Right lung (tissue), 5 donors: Measurements from ENCODE around the gene ALDH3A1. TPM values are rescaled to one million over a fixed set of nuclear protein-coding genes. Genes with fewer than 3 reads are reported as not detected.

Source experiments
- DNase-seq, 2 donors: peaks; one replicate each; pipeline ENCODE4 v3.0.0-alpha.2; 2013
- polyA plus RNA-seq, 5 donors: library from polyadenylated mRNA; unstranded; fragments of 120-200 nt; gene quantifications; one replicate each; pipeline versions ENCODE4 v1.2.1 to v1.2.3, GENCODE V29; 2013; ENCODE audit warnings: inconsistent platforms in 1 of 5, low replicate concordance in 1 of 5; ENCODE audit not compliant: insufficient read length in 5 of 5, insufficient read depth in 1 of 5

The ALDH3A1 gene
- polyA plus RNA-seq, 5 donors, result 0.34 to 0.67 (median 0.39) TPM

DNA sequence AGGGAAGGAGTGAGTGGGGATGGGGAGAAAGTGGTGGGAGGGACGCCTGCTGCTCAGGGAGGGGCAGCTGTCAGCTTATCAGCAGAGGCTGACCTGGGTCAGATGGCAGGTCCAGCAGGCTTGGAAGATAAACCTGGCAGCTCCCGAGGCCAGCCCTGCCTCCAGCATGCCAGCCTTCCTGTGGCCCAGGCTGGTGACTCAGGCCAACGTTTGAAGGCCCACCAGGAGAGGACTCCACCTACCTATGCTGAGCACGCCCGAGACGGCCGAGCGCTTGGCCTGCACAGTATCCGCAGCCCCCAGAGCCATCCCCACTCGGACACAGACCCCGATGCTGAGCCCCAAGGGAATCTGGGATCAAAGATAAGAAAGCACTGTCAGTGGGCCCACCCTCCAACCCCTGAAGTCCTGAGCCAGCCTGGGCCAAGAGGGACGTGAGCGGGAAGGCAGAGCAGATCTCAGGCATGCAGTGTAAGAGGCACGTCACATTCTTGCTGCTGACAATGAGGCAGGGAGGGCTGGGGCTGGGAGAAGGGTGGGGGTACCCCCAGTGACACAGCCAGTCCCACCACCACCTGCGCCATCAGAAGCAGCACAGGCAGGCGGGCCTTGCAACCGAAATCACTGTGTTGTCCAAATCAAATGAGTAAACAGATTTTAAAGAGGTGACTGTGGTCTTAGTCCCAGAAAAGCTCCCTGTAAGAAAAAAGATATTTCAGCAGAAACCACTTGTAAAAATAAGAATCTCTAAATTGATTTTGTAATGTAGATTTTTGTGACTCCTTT, 44.1 kb downstream of the ALDH3A1 start:
- no peak for DNase-seq

DNA sequence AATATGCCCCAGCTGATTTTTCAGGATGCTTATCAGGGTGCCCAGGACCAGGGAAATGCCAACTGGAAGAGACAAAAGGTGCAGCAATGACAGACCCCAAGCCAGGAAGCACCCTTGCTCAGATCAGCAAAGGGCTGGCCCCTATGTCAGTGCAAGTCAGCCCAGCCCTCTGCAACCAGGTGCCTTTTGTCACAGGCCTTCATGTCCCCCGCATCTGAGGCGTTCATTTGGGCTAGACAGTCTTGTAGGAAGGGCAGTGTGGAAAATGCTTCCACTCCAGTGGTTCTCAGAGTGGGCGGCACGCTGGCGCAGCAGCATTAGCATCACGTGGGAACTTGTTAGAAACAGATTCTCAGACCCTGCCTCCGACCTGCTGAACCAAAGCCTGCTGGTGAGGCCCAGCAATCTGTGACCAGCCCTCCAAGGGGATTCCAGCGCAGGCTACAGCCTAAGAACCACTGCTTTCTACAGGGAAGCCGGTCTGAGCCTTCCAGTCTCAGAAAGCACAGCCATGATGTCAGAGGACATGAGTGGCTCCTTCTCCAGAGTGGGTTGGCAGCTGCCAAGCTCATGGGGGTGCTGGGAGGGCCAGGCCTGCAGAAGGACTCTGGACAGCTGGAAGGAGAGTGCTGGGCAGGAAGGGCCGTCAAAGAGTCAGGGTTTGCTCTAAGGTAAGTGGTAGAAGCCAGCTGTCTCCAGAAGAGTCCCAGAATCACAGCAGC, 44.8 kb downstream of the ALDH3A1 start:
- peak; percentile 39 to 43 for DNase-seq

DNA sequence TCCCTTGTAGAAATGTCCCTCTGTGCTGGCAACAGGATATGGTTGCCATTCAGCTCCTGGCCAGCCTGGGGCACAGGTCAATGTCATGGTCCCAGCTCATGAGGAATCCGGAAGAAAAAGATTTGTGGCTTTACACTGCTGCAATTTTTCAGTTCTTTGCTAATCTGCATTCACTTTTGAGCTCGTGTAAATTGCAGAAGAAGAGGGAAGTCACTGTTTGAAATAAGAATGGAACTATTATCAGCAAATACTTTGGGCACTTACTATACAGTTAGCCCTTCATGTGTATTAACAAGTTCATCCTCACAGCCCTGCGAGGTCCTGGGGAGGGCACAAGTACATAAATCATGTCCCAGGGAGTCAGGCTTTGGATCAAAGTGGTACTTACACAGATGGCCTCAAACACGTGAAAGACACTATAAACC, 45.9 kb downstream of the ALDH3A1 start:
- no peak for DNase-seq

Other genes starting within 250 kb of the ALDH3A1 start
- gene SLC47A1, start 214.4 kb downstream of the ALDH3A1 start, polyA plus RNA-seq, result 1 to 10 TPM in 4 of 5 donors, under 1 TPM in 1; 0.75 to 2.8 (median 1.3) TPM
- 10 to 100 TPM; 48.4 to 81.1 (median 69.8) TPM for gene ALDH3A2, start 99.5 kb downstream of the ALDH3A1 start, polyA plus RNA-seq
- under 1 TPM; 0.25 to 0.40 (median 0.30) TPM for gene SLC47A2, start 31.7 kb downstream of the ALDH3A1 start, polyA plus RNA-seq
- 10 to 100 TPM; 21.5 to 36.8 (median 29.9) TPM for gene ULK2, start 119.6 kb upstream of the ALDH3A1 start, polyA plus RNA-seq
- gene AKAP10, start 229.5 kb upstream of the ALDH3A1 start, polyA plus RNA-seq, result 10 to 100 TPM; 22.7 to 34.2 (median 29.4) TPM